Activated effector memory CD4-positive, alpha-beta T cell treated with Interleukin-2 at 50 U/mL for 16 hours (primary cell): ENCODE results near the gene DGKI.
"Not testable (repeated sequence)": the region's sequence is repeated elsewhere in the genome, so short reads cannot be mapped to it uniquely, and the experiment has no call there.

Experiments
- DNase-seq: peaks from one replicate; pipeline ENCODE4 v3.0.0-alpha.2; 2020

DGKI gene

GRCh38 chr7:137453356-137453755 lies 393.4 kb downstream of the DGKI start:
- no peak for DNase-seq

DNA sequence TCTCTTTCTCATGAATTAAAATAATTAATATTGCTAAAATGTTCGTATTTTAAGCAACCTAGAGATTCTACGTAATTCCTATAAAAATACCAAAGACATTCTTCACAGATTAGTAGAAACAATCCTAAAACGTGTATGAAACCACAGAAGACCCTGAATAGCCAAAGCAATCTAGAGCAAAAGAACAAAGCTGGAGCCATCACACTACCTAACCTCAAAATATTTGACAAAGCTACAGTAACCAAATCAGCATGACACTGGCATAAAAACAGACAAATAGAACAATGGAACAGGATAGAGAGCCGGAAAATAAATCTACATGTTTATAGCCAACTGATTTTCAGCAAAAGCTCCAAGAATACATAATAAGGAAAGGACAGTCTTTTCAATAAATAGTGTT lies 397.8 kb downstream of the DGKI start:
- DNase-seq = no peak

GRCh38 chr7:137448572-137448971 lies 398.2 kb downstream of the DGKI start:
- DNase-seq = not testable (repeated sequence)

GRCh38 chr7:137446025-137446424 lies 400.7 kb downstream of the DGKI start:
- no peak for DNase-seq

- DNase-seq = no peak
Observed at GRCh38 chr7:137445268-137445667, 401.5 kb downstream of the DGKI start.

DNA sequence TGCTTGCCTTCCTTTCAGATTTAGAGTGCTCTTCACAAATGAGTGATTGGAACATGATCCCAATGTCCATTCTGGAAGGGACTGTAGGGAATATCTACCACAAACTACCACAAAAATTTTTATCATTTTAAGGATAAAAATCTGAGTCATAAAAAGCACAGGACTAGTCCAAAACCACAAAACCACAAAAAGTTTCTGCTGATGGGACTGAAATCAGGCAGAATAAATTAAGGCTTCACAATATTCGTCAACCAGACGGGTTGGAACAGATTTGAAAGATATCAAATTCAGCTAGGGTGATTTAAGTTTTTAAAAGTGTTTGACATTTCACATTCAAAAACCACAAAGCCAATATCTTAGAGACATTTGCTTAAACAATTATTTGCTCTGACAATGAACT lies 403.2 kb downstream of the DGKI start:
- DNase-seq = no peak

DNA sequence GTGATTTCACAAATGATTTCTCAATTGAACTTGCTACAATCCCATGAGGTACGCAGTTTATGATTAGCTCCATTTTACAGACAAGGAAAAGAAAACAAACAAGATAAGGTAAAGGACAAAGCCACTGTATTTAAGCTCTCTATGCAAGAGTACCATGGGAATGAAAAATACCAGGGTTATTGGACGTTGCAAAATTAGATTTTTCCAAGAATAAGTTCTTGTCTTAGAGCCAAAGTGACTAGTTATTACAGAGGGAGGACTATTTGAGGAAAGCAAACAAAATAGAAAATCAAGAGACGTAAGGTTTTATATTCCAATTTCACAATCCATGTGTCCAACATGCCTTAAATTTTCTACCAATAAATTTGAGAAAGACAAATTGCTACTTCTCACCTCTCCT lies 405.3 kb downstream of the DGKI start:
- no peak for DNase-seq

DNA sequence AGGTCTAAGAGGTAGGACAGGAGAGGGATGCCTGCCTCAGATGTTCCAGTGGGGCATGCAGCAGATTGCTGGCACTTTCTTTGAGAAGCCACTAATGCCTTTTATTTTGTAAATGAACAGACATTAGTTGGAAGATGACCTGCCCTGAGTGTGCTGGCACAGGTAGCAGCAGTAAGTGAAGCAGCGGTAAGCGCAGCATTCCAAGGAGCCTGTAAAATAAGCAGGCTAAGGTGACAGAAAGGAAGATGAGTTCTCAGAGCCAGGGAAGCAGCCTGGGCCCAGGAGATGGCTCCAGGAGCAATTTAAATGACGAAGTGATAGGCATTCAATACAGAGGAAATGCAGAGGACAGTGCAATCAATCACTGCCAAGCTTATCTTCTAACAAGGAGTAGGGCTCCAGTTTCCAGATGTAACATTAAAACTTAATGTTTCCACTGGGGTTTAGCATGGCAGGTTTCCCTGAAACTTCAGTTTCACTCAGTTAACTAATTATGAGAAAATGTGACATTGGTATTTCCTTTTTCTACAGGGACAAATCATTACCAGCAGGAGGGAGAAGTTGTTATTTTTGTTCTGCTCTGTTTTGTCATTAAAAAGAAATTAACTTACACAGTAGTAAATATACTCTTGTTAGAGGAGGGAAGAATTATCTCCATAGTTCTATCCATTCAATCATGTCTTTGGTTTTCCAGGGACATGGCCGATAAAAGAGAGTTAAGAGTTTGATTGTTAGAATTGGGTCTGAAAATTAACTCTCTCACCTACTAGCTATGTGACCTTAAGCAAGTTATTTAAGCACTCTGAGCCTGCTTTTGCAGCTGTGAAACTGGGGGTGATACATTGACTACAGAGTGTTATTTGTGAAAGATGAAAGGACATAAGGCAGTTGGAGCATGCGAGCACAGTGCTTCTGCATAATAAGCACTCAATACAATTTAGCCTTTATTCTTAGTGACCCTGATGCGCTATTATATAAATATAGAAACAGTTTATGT lies 406.6 kb downstream of the DGKI start:
- DNase-seq = no peak

DNA sequence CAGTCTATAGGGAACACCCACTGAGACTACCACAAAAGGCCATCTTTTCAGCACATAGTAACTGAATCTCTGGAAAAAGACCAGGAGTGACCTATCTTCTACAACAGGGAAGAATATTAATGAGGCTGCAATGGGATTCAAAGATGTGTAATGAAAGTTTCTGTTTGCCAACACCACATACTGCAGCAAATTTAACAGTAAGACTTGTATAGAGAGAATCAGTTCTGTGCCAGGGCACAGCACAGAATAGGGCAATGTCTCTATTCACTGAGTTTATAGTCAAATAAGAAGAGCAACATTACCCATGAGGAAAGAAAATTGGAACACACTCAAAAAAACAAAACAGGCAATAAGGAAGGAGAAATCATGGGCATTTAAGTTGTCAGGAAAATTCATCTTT lies 411.8 kb downstream of the DGKI start:
- no peak for DNase-seq

DNA sequence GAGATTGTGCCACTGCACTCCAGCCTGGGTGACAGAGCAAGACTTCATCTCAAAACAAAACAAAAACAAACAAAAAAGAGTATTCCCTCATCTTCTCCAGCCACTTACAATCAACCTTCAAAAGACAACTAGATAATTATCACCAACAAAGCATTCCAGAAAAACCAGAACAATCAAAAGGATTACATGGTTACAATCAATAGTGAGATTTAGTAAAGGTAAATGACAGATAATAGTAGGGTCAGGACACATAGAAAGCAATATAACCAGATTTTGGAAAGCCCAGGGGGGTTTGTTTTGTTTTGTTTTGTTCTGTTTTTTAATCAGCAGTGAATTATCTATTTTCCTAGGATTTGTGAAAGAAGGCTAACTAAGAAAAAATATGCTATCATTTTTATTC lies 412.2 kb downstream of the DGKI start:
- DNase-seq = no peak

- no peak for DNase-seq
Observed at GRCh38 chr7:137423321-137423720, 423.5 kb downstream of the DGKI start.

- no peak for DNase-seq
Observed at GRCh38 chr7:137421366-137421765, 425.4 kb downstream of the DGKI start.

DNA sequence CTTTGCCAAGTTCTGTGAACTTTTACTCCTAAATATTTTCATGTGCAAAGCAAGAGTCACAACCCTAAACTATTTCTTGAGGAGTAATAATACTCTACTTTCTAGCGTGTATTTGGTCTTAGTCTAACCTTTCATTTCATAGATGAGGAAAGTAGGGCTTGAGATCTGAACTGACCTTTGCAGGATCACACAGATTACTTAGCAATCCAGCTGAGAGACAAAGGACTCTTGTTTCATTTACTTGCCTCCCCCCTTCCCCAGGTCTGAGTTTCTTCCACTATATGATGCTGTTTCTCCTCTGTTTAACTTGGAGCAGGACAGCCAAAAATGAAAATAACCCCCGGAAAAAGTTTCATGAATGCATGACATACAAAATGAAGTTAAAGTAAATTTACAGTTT lies 427.9 kb downstream of the DGKI start:
- no peak for DNase-seq

DNA sequence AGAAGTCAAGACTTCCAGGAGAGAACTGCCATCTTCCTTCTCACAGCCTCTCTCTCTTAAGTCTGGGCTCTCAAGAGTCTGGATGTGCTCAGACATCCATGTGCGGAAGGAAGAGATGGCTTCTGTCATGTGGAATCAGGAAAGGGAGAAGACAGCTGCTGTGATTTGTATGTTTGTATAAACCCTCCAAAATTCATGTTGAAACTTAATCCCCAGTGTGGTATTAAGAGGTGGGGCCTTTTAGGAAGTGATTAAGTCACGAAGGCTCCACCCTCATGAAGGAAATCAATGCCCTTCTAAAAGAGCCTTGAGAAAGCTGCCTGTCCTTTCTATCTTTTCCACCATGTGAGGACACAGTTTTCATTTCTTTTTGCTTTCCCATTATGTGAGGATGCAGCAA lies 429.3 kb downstream of the DGKI start:
- no peak for DNase-seq

- no peak for DNase-seq
Observed at GRCh38 chr7:137413901-137414300, 432.9 kb downstream of the DGKI start.

GRCh38 chr7:137411446-137411845 lies 435.3 kb downstream of the DGKI start:
- DNase-seq = no peak

GRCh38 chr7:137408126-137408525 lies 438.6 kb downstream of the DGKI start:
- no peak for DNase-seq

- no peak for DNase-seq
Observed at GRCh38 chr7:137407078-137407477, 439.7 kb downstream of the DGKI start.

DNA sequence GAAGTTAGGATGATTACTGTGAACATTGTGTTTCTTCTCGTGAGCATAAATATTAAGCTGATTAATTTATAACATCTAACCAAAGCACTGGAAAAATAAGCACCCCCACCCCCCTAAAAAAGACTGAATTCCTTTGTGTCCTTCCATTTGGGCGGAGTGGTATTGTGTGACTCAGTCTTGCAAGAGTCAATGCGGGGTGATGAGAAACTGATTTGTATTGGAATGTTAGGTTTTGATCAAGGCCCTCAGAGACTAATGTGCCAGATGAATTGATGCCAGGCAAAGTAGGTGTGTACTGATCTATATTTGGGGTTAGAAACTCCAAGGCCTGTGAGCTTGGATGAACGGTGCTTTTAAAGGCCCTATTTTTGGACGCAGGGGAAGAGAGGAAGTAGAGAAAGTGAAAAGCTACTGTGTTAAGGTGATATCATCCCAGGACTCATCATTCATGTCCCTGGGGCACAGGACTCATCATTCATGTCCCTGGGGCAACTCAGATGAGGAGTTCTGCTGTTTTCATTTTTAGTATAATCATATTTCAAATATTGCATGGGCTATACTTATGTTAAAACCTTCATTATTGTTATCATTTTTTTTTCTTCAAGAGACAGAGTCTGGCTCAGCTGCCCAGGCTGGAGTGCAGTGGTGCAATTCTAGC lies 442.0 kb downstream of the DGKI start:
- DNase-seq = no peak

GRCh38 chr7:137403353-137403695 lies 443.4 kb downstream of the DGKI start:
- DNase-seq = no peak

GRCh38 chr7:137402536-137403352 lies 444.0 kb downstream of the DGKI start:
- no peak for DNase-seq

- no peak for DNase-seq
Observed at GRCh38 chr7:137399827-137400823, 446.6 kb downstream of the DGKI start.
